Measurements from ENCODE around the gene TIAM2.

TIAM2 gene

DNA sequence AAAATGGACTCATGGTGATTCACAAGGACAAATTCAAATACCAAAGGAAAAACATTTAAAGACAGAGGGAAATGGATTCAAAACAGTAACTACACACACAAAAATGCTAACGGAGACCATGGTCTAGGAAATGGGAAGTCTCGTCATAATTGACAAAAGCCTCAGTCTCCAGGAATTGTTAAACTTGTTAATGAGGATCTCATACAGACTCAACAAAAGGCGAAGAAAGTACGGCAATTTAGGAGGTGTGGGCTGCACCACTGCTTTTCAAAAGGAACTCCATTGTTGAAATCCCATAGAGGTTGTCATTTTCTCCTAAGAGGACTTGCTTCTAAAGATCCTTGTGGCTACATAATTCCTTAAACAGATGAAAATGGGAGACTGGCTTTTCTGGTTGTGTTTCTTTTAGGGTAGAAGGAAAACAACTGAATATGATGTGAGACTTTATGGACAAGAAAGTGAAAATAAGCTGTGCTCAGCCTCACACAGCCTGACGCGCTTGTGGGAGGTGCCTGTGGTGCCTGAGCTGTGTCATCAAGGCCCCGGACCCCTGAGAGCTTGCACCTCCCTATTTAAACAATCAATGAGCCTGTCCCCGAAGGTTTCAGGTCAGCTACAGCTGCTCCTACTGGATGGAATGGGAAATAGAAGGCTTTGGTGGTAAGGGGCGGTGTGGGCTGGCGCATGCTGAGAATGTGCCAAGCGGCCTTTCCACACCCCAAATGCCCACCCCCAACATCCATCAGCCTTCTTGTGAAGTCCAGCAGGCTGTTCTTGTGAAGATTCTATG lies 266.2 kb downstream of the TIAM2 start:
- Histone ChIP-seq H3K4me2 (ENCODE audit: low read length) (no peak overlapping the region), H3K27ac (ENCODE audit: low read depth, low read length, poor library complexity, severe bottlenecking) (no peak overlapping the region), H3K36me3 (ENCODE audit: insufficient read depth, low read length) (peaks cover 74% of the 10 kb centered on the region)

DNA sequence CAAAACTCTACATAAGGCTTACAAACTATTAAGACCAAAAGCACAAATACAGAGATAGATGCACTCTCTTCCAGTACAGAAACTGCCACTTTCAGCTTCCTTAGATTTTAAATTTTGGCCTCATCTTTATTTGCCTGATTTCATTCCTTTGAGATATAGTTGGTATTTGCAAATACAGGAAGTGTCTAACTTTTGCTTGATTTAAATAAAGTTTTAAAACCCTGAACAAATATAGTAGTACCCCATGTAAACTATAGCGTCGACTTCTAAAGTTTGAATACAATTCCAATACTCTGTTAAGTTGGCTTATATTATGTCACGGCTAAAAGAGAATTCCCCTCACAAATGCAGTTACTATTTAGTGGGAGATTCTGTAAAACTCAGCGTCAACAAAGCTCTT lies 267.5 kb downstream of the TIAM2 start:
- Histone ChIP-seq H3K9ac (ENCODE audit: low read length) (no peak overlapping the region), H3K79me2 (ENCODE audit: insufficient read depth, low read length) (no peaks in the 10 kb centered on the region), H3K4me2 (ENCODE audit: low read length) (no peak overlapping the region)

More for the DNA sequence above, 266.2 kb downstream of the TIAM2 start:
- Histone ChIP-seq H3K9me2 (ENCODE audit: low read depth, low read length) (no peaks in the 10 kb centered on the region), H3K4me3 (ENCODE audit: low read depth, low read length, poor library complexity, severe bottlenecking) (no peak overlapping the region), H3K79me2 (ENCODE audit: insufficient read depth, low read length) (no peaks in the 10 kb centered on the region), H3K27me3 (ENCODE audit: insufficient read depth, low read length) (no peaks in the 10 kb centered on the region), H3K9me3 (ENCODE audit: low read length) (no peaks in the 10 kb centered on the region), H3F3A (ENCODE audit: insufficient read depth, low read length) (no peaks in the 10 kb centered on the region), H2AFZ (ENCODE audit: low read length) (no peak overlapping the region), H3K9ac (ENCODE audit: low read length) (no peak overlapping the region), H3K4me1 (ENCODE audit: insufficient read depth, low read length, severe bottlenecking) (no peaks in the 10 kb centered on the region), H4K20me1 (ENCODE audit: insufficient read depth, low read length) (no peaks in the 10 kb centered on the region)
- TF ChIP-seq, protein P1, sequence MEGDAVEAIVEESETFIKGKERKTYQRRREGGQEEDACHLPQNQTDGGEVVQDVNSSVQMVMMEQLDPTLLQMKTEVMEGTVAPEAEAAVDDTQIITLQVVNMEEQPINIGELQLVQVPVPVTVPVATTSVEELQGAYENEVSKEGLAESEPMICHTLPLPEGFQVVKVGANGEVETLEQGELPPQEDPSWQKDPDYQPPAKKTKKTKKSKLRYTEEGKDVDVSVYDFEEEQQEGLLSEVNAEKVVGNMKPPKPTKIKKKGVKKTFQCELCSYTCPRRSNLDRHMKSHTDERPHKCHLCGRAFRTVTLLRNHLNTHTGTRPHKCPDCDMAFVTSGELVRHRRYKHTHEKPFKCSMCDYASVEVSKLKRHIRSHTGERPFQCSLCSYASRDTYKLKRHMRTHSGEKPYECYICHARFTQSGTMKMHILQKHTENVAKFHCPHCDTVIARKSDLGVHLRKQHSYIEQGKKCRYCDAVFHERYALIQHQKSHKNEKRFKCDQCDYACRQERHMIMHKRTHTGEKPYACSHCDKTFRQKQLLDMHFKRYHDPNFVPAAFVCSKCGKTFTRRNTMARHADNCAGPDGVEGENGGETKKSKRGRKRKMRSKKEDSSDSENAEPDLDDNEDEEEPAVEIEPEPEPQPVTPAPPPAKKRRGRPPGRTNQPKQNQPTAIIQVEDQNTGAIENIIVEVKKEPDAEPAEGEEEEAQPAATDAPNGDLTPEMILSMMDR (IDR thresholded peaks at IDR 0.05; ENCODE audit: low read length) = no peak
- TF ChIP-seq EZH2 (IDR thresholded peaks at IDR 0.05; ENCODE audit: borderline replicate concordance, low read length) = no peak

DNA sequence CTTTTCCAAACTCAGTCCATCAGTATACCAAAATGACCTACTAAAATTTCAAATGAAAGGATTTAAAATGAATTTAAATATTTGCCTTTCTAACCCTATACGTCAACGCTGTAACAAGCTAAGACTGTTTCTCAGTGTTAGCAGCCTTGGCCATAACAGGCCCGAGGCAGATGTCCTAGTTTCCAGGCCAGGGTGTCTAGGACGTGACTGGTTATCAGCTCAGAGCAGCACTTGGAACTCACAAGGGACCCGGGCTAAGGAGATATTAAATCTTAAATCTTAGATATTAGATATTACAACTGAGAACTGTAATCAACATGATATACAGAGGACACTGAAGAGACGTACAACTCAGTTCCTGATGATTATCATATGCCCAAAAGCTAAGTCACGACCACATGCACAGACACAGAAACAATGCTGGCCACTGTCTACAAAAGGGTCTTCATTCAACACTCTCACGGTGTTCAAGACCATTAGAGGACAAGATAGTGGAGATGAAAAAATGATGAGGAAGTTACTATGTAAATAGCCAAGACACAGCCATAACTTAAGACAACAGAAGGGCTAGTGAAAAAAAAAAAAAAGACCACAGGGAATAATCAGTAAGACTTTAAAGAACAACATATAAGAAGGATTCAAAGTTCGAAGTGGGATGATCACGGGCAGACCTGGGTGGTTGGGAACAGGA lies 268.4 kb downstream of the TIAM2 start, which contains the start of gene CLDN20:
TSS of gene CLDN20 (plus strand) at position 641 of the 691 bp plus-strand sequence. CDS start 11,707 bp downstream, outside the sequence.
- no peak within 1 kb of the TSS for H3K4me2 ChIP-seq (ENCODE audit: low read length)
- H4K20me1 ChIP-seq (ENCODE audit: insufficient read depth, low read length) = no peaks in the 10 kb centered on the region
- H3K36me3 ChIP-seq (ENCODE audit: insufficient read depth, low read length) = peaks cover 61% of the 10 kb centered on the region
- H3K27me3 ChIP-seq (ENCODE audit: insufficient read depth, low read length) = no peaks in the 10 kb centered on the region
- no peak for TF ChIP-seq EZH2 (IDR thresholded peaks at IDR 0.05; ENCODE audit: borderline replicate concordance, low read length)
- TF ChIP-seq, protein P1 (IDR thresholded peaks at IDR 0.05; ENCODE audit: low read length) = no peak
- H3K79me2 ChIP-seq (ENCODE audit: insufficient read depth, low read length) = no peaks in the 10 kb centered on the region
- no peaks in the 10 kb centered on the region for H3K9me3 ChIP-seq (ENCODE audit: low read length)
- H3K27ac ChIP-seq (ENCODE audit: low read depth, low read length, poor library complexity, severe bottlenecking) = no peak within 1 kb of the TSS
- H3K9me2 ChIP-seq (ENCODE audit: low read depth, low read length) = no peaks in the 10 kb centered on the region
- no peaks in the 10 kb centered on the region for H3F3A ChIP-seq (ENCODE audit: insufficient read depth, low read length)
- no peak within 1 kb of the TSS for H3K9ac ChIP-seq (ENCODE audit: low read length)
- no peak within 1 kb of the TSS for H2AFZ ChIP-seq (ENCODE audit: low read length)
- H3K4me3 ChIP-seq (ENCODE audit: low read depth, low read length, poor library complexity, severe bottlenecking) = no peak within 1 kb of the TSS
- H3K4me1 ChIP-seq (ENCODE audit: insufficient read depth, low read length, severe bottlenecking) = no peaks in the 10 kb centered on the region

More for the DNA sequence above, 267.5 kb downstream of the TIAM2 start:
- no peaks in the 10 kb centered on the region for H3K4me1 ChIP-seq (ENCODE audit: insufficient read depth, low read length, severe bottlenecking)
- no peaks in the 10 kb centered on the region for H3K9me3 ChIP-seq (ENCODE audit: low read length)
- no peaks in the 10 kb centered on the region for H4K20me1 ChIP-seq (ENCODE audit: insufficient read depth, low read length)
- TF ChIP-seq, protein P1 (IDR thresholded peaks at IDR 0.05; ENCODE audit: low read length) = no peak
- TF ChIP-seq EZH2 (IDR thresholded peaks at IDR 0.05; ENCODE audit: borderline replicate concordance, low read length) = no peak
- no peaks in the 10 kb centered on the region for H3K27me3 ChIP-seq (ENCODE audit: insufficient read depth, low read length)
- no peaks in the 10 kb centered on the region for H3F3A ChIP-seq (ENCODE audit: insufficient read depth, low read length)
- H3K4me3 ChIP-seq (ENCODE audit: low read depth, low read length, poor library complexity, severe bottlenecking) = no peak overlapping the region
- peaks cover 68% of the 10 kb centered on the region for H3K36me3 ChIP-seq (ENCODE audit: insufficient read depth, low read length)
- no peak overlapping the region for H2AFZ ChIP-seq (ENCODE audit: low read length)
- H3K9me2 ChIP-seq (ENCODE audit: low read depth, low read length) = no peaks in the 10 kb centered on the region
- no peak overlapping the region for H3K27ac ChIP-seq (ENCODE audit: low read depth, low read length, poor library complexity, severe bottlenecking)

Measured in OCI-LY1 (cell line).